Erythroblast (primary cell): ENCODE data around the gene MAN1C1.

Source experiments
- GATA1 ChIP-seq: IDR thresholded peaks from 2 replicates; pipeline ENCODE4 v1.6.1; 2011; ENCODE audit warnings: low read depth, mild to moderate bottlenecking, control low read depth, low read length, moderate library complexity
- POLR2A ChIP-seq: IDR thresholded peaks from 2 replicates; pipeline ENCODE4 v1.6.1; 2011; ENCODE audit warnings: mild to moderate bottlenecking, low read length

DNA sequence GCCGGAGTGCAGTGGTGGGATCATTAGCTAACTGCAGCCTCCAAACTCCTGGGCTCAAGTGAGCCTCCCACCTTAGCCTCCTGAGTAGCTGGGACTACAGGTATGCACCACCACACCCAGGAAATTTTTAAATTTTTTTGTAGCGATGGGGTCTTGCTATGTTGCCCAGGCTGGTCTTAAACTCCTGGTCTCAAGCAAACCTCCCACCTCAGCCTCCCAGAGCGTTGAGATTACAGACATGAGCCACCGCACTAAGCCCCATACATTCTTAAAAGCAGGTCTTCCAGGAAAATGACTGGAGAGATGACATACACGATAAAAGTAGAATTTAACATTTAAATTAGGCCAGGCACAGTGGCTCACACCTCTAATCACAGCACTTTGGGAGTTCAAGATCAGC, 216.6 kb downstream of the MAN1C1 start:
- TF ChIP-seq POLR2A (no peak), GATA1 (no peak)
